ENCODE data around the gene PUS7. TPM values are rescaled to one million over a fixed set of nuclear protein-coding genes. Genes with fewer than 3 reads are reported as not detected.

Gene PUS7
- total and polyA plus RNA-seq, 4 donors = 3.4 to 17.2 (median 5.0) TPM

- Histone ChIP-seq H3K4me3 (ENCODE audit: low read depth in 1 of 3, low read length in 3 of 3) (no peak overlapping the region), H3K27ac (ENCODE audit: low read depth in 1 of 2, low read length in 2 of 2) (no peak overlapping the region), H3K36me3 (ENCODE audit: control insufficient read depth in 4 of 4, insufficient read depth in 3 of 4, low read depth in 1 of 4, low read length in 3 of 4) (peaks cover 3 to 6% (median 4%) of the 10 kb centered on the region in 4 donors), H3K27me3 (ENCODE audit: control insufficient read depth in 4 of 4, insufficient read depth in 4 of 4, low read length in 3 of 4) (no peaks in the 10 kb centered on the region), H3K4me1 (ENCODE audit: control insufficient read depth in 4 of 4, insufficient read depth in 4 of 4, low read length in 3 of 4) (no peaks in the 10 kb centered on the region), H3K9me3 (ENCODE audit: control insufficient read depth in 4 of 4, low read length in 3 of 4) (no peaks in the 10 kb centered on the region), H3K9ac (ENCODE audit: low read depth in 1 of 2, low read length in 2 of 2) (no peak overlapping the region)
- DNase-seq (ENCODE audit: low spot score) = no peak
- 96% methylated on average over 9 of the region's 9 CpGs for WGBS
- TF ChIP-seq ZBTB33 (IDR thresholded peaks at IDR 0.05) (no peak), JUND (IDR thresholded peaks at IDR 0.05) (no peak), GABPA (IDR thresholded peaks at IDR 0.05 in 1 of 2, conservative IDR thresholded peaks at IDR 0.05 in 1 of 2) (no peak), HNF4A (conservative IDR thresholded peaks at IDR 0.05) (no peak), FOXA1 (IDR thresholded peaks at IDR 0.05) (no peak), SP1 (IDR thresholded peaks at IDR 0.05) (no peak), MAX (IDR thresholded peaks at IDR 0.05) (no peak), HNF4G (IDR thresholded peaks at IDR 0.05) (no peak), ATF3 (IDR thresholded peaks at IDR 0.05) (no peak), EGR1 (IDR thresholded peaks at IDR 0.05; ENCODE audit: low read depth in 2 of 2) (no peak), CTCF (IDR thresholded peaks at IDR 0.05; ENCODE audit: low read depth, low read length, missing input control) (no peak), NR2F2 (IDR thresholded peaks at IDR 0.05) (no peak), YY1 (IDR thresholded peaks at IDR 0.05) (no peak), RXRA (IDR thresholded peaks at IDR 0.05) (no peak)
Observed at GRCh38 chr7:105502173-105502572, 19.9 kb downstream of the PUS7 start.

GRCh38 chr7:105497016-105497415 is 25.1 kb downstream of the PUS7 start:
- no peak for TF ChIP-seq MAX (IDR thresholded peaks at IDR 0.05)
- no peak for TF ChIP-seq NR2F2 (IDR thresholded peaks at IDR 0.05)
- TF ChIP-seq EGR1 (IDR thresholded peaks at IDR 0.05; ENCODE audit: low read depth in 2 of 2) = no peak
- 97% methylated on average over 5 of the region's 5 CpGs for WGBS
- no peaks in the 10 kb centered on the region for H3K27me3 ChIP-seq (ENCODE audit: control insufficient read depth in 4 of 4, insufficient read depth in 4 of 4, low read length in 3 of 4)
- peaks cover 0 to 4% (median 2%) of the 10 kb centered on the region in 4 donors for H3K36me3 ChIP-seq (ENCODE audit: control insufficient read depth in 4 of 4, insufficient read depth in 3 of 4, low read depth in 1 of 4, low read length in 3 of 4)
- no peak for DNase-seq (ENCODE audit: low spot score)
- no peaks in the 10 kb centered on the region for H3K9me3 ChIP-seq (ENCODE audit: control insufficient read depth in 4 of 4, low read length in 3 of 4)
- no peak overlapping the region for H3K27ac ChIP-seq (ENCODE audit: low read depth in 1 of 2, low read length in 2 of 2)
- H3K4me3 ChIP-seq (ENCODE audit: low read depth in 1 of 3, low read length in 3 of 3) = no peak overlapping the region
- H3K4me1 ChIP-seq (ENCODE audit: control insufficient read depth in 4 of 4, insufficient read depth in 4 of 4, low read length in 3 of 4) = no peaks in the 10 kb centered on the region
- no peak overlapping the region for H3K9ac ChIP-seq (ENCODE audit: low read depth in 1 of 2, low read length in 2 of 2)

- DNase-seq (ENCODE audit: low spot score) = no peak
- 83% methylated on average over 2 of the region's 2 CpGs for WGBS
- no peaks in the 10 kb centered on the region for H3K9me3 ChIP-seq (ENCODE audit: control insufficient read depth in 4 of 4, low read length in 3 of 4)
- H3K36me3 ChIP-seq (ENCODE audit: control insufficient read depth in 4 of 4, insufficient read depth in 3 of 4, low read depth in 1 of 4, low read length in 3 of 4) = peaks cover 0 to 3% (median 1%) of the 10 kb centered on the region in 4 donors
- no peaks in the 10 kb centered on the region for H3K4me1 ChIP-seq (ENCODE audit: control insufficient read depth in 4 of 4, insufficient read depth in 4 of 4, low read length in 3 of 4)
- no peaks in the 10 kb centered on the region for H3K27me3 ChIP-seq (ENCODE audit: control insufficient read depth in 4 of 4, insufficient read depth in 4 of 4, low read length in 3 of 4)
- H3K4me3 ChIP-seq (ENCODE audit: low read depth in 1 of 3, low read length in 3 of 3) = no peak overlapping the region
- H3K9ac ChIP-seq (ENCODE audit: low read depth in 1 of 2, low read length in 2 of 2) = no peak overlapping the region
- H3K27ac ChIP-seq (ENCODE audit: low read depth in 1 of 2, low read length in 2 of 2) = no peak overlapping the region
- TF ChIP-seq YY1 (IDR thresholded peaks at IDR 0.05) (no peak), NR2F2 (IDR thresholded peaks at IDR 0.05) (no peak), FOXA1 (IDR thresholded peaks at IDR 0.05) (no peak), CTCF (IDR thresholded peaks at IDR 0.05; ENCODE audit: low read depth, low read length, missing input control) (no peak), JUND (IDR thresholded peaks at IDR 0.05) (no peak), RXRA (IDR thresholded peaks at IDR 0.05) (no peak), EGR1 (IDR thresholded peaks at IDR 0.05; ENCODE audit: low read depth in 2 of 2) (no peak), REST (IDR thresholded peaks at IDR 0.05) (no peak)
Observed at GRCh38 chr7:105496521-105496920, 25.6 kb downstream of the PUS7 start.

Data from liver (tissue), 9 donors.